ENCODE data around the gene NOC4L.
"Not testable (repeated sequence)": the region's sequence is repeated elsewhere in the genome, so short reads cannot be mapped to it uniquely, and the experiment has no call there.

Gene NOC4L

GRCh38 chr12:132124766-132125425, 19.4 kb upstream of the NOC4L start:
- DNase-seq, result no peak

- no peak for DNase-seq
Measured at GRCh38 chr12:132125736-132126135, 18.5 kb upstream of the NOC4L start.

GRCh38 chr12:132127041-132127440, 17.2 kb upstream of the NOC4L start:
- DNase-seq, result no peak

- no peak for DNase-seq
Measured at GRCh38 chr12:132129007-132129406, 15.2 kb upstream of the NOC4L start.

- no peak for DNase-seq
Measured at GRCh38 chr12:132130690-132131089, 13.6 kb upstream of the NOC4L start.

GRCh38 chr12:132131229-132131628, 13.0 kb upstream of the NOC4L start:
- no peak for DNase-seq

GRCh38 chr12:132131952-132132351, 12.3 kb upstream of the NOC4L start:
- DNase-seq, result no peak

GRCh38 chr12:132132609-132133430, 11.4 kb upstream of the NOC4L start:
- no peak for DNase-seq

- DNase-seq, result no peak
Measured at GRCh38 chr12:132133952-132134652, 10.2 kb upstream of the NOC4L start.

- DNase-seq, result not testable (repeated sequence)
Measured at GRCh38 chr12:132134653-132135183, 9.5 kb upstream of the NOC4L start.

- DNase-seq, result not testable (repeated sequence)
Measured at GRCh38 chr12:132136226-132136625, 8.0 kb upstream of the NOC4L start.

- peak; percentile 0 for DNase-seq
Measured at GRCh38 chr12:132137483-132138125, 6.7 kb upstream of the NOC4L start.

GRCh38 chr12:132138941-132139871, 5.1 kb upstream of the NOC4L start:
- peak; percentile 3 for DNase-seq

- no peak for DNase-seq
Measured at GRCh38 chr12:132139912-132140311, 4.3 kb upstream of the NOC4L start.

GRCh38 chr12:132140501-132140900, 3.8 kb upstream of the NOC4L start:
- no peak for DNase-seq

- no peak for DNase-seq
Measured at GRCh38 chr12:132140918-132141841, 3.1 kb upstream of the NOC4L start.

GRCh38 chr12:132141976-132142678, 2.1 kb upstream of the NOC4L start:
- no peak for DNase-seq

- no peak for DNase-seq
Measured at GRCh38 chr12:132142679-132143335, 1.4 kb upstream of the NOC4L start.

- no peak for DNase-seq
Measured at GRCh38 chr12:132143336-132144071, 753 bp upstream of the NOC4L start.

Data from 8988T (cell line).